ENCODE measurements around the gene SDK1.

Gene SDK1

DNA sequence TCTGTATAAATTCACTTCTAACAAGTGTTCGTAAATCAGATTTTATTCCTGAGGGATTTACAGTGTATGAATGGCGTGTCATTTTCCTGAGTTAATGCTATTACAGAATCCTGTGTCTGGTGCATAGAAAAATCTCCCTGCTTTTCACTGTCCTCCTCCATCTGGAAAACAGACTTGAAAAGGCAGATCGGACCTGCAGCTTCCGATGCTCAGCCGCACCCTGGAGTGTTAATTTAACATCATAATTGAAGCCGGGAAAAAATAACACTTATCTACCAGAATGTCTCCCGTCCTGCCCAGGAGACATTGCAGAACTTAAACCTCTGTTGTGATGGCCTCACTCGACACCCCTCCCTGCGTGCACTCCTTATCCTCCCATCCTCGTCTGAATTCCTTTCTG, 939.0 kb downstream of the SDK1 start:
- no peaks in the 10 kb centered on the region for H3K4me1 ChIP-seq (ENCODE audit: control insufficient read depth, insufficient read depth, low read length, poor library complexity, severe bottlenecking)
- no peak for DNase-seq

DNA sequence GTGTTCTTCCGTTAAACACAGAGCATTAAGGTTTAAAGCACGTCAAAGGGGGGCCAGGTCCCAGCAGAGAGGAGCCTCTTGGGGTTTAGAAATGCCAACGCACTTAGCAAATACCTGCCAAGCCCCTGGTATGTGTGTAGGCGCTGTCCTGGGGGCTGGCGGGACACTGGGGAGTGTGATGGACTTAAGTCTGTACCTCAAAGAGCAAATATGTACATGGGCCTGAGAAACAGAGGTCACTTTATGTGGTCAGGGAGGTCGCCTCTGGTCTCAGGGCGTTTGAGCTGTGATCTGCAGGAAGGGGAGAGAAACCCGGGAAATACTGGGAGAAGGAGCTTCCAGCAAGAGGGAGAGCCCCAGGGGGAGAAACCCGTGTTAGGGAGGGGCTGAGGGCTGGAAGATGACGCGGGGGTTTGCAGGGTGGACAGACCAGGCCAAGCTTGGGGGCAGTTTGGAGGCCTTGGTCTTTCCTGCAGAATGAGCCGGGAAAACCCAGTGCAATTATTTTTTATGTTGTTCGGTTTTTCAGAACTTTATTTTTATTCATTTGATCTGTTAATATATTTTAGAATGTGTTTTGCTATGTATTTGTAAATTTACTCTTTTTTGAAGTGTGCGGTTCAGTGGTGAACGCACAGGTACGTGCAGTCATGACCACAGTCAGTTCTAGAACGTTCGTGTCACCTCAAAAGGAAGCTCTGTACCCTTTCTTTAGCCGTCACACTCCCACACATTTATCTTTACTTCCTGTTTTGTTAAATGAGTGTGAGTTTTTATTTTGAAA, 939.7 kb downstream of the SDK1 start:
- Histone ChIP-seq H3K27ac (ENCODE audit: insufficient read depth, low read length, poor library complexity, severe bottlenecking) (no peak overlapping the region), H3K4me1 (ENCODE audit: control insufficient read depth, insufficient read depth, low read length, poor library complexity, severe bottlenecking) (no peaks in the 10 kb centered on the region), H3K9me3 (ENCODE audit: control insufficient read depth, low read length) (no peaks in the 10 kb centered on the region), H3K36me3 (ENCODE audit: control insufficient read depth, insufficient read depth, low read length) (no peaks in the 10 kb centered on the region), H3K27me3 (replicated peaks; ENCODE audit: control insufficient read depth, insufficient read depth, low read length, poor library complexity, severe bottlenecking) (no peaks in the 10 kb centered on the region), H3K4me3 (ENCODE audit: insufficient read depth, low read depth, low read length, poor library complexity, severe bottlenecking) (no peak overlapping the region)
- DNase-seq, result no peak

More for the DNA sequence above, 939.0 kb downstream of the SDK1 start:
- Histone ChIP-seq H3K27ac (ENCODE audit: insufficient read depth, low read length, poor library complexity, severe bottlenecking) (no peak overlapping the region), H3K36me3 (ENCODE audit: control insufficient read depth, insufficient read depth, low read length) (no peaks in the 10 kb centered on the region), H3K4me3 (ENCODE audit: insufficient read depth, low read depth, low read length, poor library complexity, severe bottlenecking) (no peak overlapping the region), H3K27me3 (replicated peaks; ENCODE audit: control insufficient read depth, insufficient read depth, low read length, poor library complexity, severe bottlenecking) (no peaks in the 10 kb centered on the region), H3K9me3 (ENCODE audit: control insufficient read depth, low read length) (no peaks in the 10 kb centered on the region)

- H3K27me3 ChIP-seq (replicated peaks; ENCODE audit: control insufficient read depth, insufficient read depth, low read length, poor library complexity, severe bottlenecking), result no peaks in the 10 kb centered on the region
- no peaks in the 10 kb centered on the region for H3K36me3 ChIP-seq (ENCODE audit: control insufficient read depth, insufficient read depth, low read length)
- no peak overlapping the region for H3K4me3 ChIP-seq (ENCODE audit: insufficient read depth, low read depth, low read length, poor library complexity, severe bottlenecking)
- no peak for DNase-seq
- no peaks in the 10 kb centered on the region for H3K9me3 ChIP-seq (ENCODE audit: control insufficient read depth, low read length)
- H3K27ac ChIP-seq (ENCODE audit: insufficient read depth, low read length, poor library complexity, severe bottlenecking), result no peak overlapping the region
- no peaks in the 10 kb centered on the region for H3K4me1 ChIP-seq (ENCODE audit: control insufficient read depth, insufficient read depth, low read length, poor library complexity, severe bottlenecking)
These were observed 940.2 kb downstream of the SDK1 start for GRCh38 chr7:4241304-4241612.

GRCh38 chr7:4241791-4242190, 940.7 kb downstream of the SDK1 start:
- Histone ChIP-seq H3K27ac (ENCODE audit: insufficient read depth, low read length, poor library complexity, severe bottlenecking) (no peak overlapping the region), H3K4me3 (ENCODE audit: insufficient read depth, low read depth, low read length, poor library complexity, severe bottlenecking) (no peak overlapping the region), H3K9me3 (ENCODE audit: control insufficient read depth, low read length) (no peaks in the 10 kb centered on the region), H3K4me1 (ENCODE audit: control insufficient read depth, insufficient read depth, low read length, poor library complexity, severe bottlenecking) (no peaks in the 10 kb centered on the region), H3K36me3 (ENCODE audit: control insufficient read depth, insufficient read depth, low read length) (no peaks in the 10 kb centered on the region), H3K27me3 (replicated peaks; ENCODE audit: control insufficient read depth, insufficient read depth, low read length, poor library complexity, severe bottlenecking) (no peaks in the 10 kb centered on the region)
- DNase-seq, result no peak

DNA sequence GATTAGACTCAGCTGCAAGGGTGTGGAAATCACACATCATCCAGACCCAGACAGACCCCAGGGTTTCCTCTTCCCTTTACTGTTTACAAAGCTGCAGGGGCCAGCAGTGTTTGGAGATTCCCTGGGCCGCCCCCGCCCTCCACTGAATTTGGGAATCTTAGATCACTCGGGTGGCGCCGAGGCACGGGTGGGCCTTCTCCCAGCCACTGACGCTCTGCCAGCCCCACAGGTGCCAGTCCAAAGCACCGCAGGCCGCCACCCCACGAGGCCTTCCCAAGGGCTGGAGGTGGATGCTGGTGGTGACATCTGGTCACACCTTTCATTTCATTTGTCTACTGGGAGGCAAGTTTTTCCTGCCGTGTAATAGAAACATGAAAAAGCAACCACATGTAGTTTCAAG, 941.7 kb downstream of the SDK1 start:
- Histone ChIP-seq H3K9me3 (ENCODE audit: control insufficient read depth, low read length) (no peaks in the 10 kb centered on the region), H3K4me1 (ENCODE audit: control insufficient read depth, insufficient read depth, low read length, poor library complexity, severe bottlenecking) (no peaks in the 10 kb centered on the region), H3K36me3 (ENCODE audit: control insufficient read depth, insufficient read depth, low read length) (no peaks in the 10 kb centered on the region), H3K27ac (ENCODE audit: insufficient read depth, low read length, poor library complexity, severe bottlenecking) (no peak overlapping the region), H3K27me3 (replicated peaks; ENCODE audit: control insufficient read depth, insufficient read depth, low read length, poor library complexity, severe bottlenecking) (no peaks in the 10 kb centered on the region), H3K4me3 (ENCODE audit: insufficient read depth, low read depth, low read length, poor library complexity, severe bottlenecking) (no peak overlapping the region)
- DNase-seq, result no peak

DNA sequence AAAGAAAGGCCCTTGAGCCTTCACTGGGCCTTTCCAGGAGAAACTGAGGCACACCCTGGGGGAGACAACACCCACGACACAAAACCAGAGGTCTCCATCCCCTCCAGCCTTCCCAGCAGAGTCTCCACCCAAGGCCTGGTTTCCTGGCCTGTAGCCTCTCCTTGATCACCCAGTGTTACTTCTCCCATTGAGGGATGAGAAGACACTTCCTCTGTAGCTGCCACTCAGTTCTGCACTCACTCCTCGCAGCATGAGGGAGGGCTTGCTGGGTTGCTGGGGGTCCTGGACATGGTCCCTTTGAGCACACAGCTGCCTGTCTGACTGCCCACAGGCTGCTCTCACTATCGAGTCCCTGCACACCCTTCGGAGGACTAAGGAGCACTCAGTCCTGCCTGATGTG, 943.0 kb downstream of the SDK1 start:
- Histone ChIP-seq H3K9me3 (ENCODE audit: control insufficient read depth, low read length) (no peaks in the 10 kb centered on the region), H3K4me3 (ENCODE audit: insufficient read depth, low read depth, low read length, poor library complexity, severe bottlenecking) (no peak overlapping the region), H3K27me3 (replicated peaks; ENCODE audit: control insufficient read depth, insufficient read depth, low read length, poor library complexity, severe bottlenecking) (no peaks in the 10 kb centered on the region), H3K27ac (ENCODE audit: insufficient read depth, low read length, poor library complexity, severe bottlenecking) (no peak overlapping the region), H3K4me1 (ENCODE audit: control insufficient read depth, insufficient read depth, low read length, poor library complexity, severe bottlenecking) (no peaks in the 10 kb centered on the region), H3K36me3 (ENCODE audit: control insufficient read depth, insufficient read depth, low read length) (no peaks in the 10 kb centered on the region)
- no peak for DNase-seq

DNA sequence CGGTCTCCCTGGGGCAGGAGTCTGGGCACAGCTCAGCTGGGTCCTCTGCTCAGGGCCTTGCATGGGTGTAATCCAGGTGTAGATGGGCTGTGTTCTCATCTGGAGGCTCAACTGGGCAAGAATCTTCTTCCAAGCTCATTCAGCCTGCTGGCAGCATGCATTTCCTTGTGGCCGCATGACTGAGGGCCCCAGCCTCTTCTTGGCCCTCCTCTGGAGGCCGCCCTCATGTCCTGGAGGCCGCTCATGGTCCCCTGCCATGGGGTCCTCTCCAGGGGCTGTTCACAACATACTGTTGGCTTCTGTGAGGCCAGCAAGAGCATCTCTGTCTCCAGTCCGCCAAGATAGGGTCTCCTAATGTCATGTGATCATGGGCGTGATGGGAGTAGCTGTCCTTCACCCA, 943.6 kb downstream of the SDK1 start:
- no peak for DNase-seq
- no peak overlapping the region for H3K4me3 ChIP-seq (ENCODE audit: insufficient read depth, low read depth, low read length, poor library complexity, severe bottlenecking)
- no peaks in the 10 kb centered on the region for H3K27me3 ChIP-seq (replicated peaks; ENCODE audit: control insufficient read depth, insufficient read depth, low read length, poor library complexity, severe bottlenecking)
- H3K4me1 ChIP-seq (ENCODE audit: control insufficient read depth, insufficient read depth, low read length, poor library complexity, severe bottlenecking), result no peaks in the 10 kb centered on the region
- H3K27ac ChIP-seq (ENCODE audit: insufficient read depth, low read length, poor library complexity, severe bottlenecking), result no peak overlapping the region
- H3K9me3 ChIP-seq (ENCODE audit: control insufficient read depth, low read length), result no peaks in the 10 kb centered on the region
- no peaks in the 10 kb centered on the region for H3K36me3 ChIP-seq (ENCODE audit: control insufficient read depth, insufficient read depth, low read length)

- H3K27me3 ChIP-seq (replicated peaks; ENCODE audit: control insufficient read depth, insufficient read depth, low read length, poor library complexity, severe bottlenecking), result no peaks in the 10 kb centered on the region
- no peaks in the 10 kb centered on the region for H3K4me1 ChIP-seq (ENCODE audit: control insufficient read depth, insufficient read depth, low read length, poor library complexity, severe bottlenecking)
- no peak for DNase-seq
- H3K36me3 ChIP-seq (ENCODE audit: control insufficient read depth, insufficient read depth, low read length), result no peaks in the 10 kb centered on the region
- no peaks in the 10 kb centered on the region for H3K9me3 ChIP-seq (ENCODE audit: control insufficient read depth, low read length)
- no peak overlapping the region for H3K27ac ChIP-seq (ENCODE audit: insufficient read depth, low read length, poor library complexity, severe bottlenecking)
- H3K4me3 ChIP-seq (ENCODE audit: insufficient read depth, low read depth, low read length, poor library complexity, severe bottlenecking), result no peak overlapping the region
These were observed 944.2 kb downstream of the SDK1 start for GRCh38 chr7:4245135-4245865.

DNA sequence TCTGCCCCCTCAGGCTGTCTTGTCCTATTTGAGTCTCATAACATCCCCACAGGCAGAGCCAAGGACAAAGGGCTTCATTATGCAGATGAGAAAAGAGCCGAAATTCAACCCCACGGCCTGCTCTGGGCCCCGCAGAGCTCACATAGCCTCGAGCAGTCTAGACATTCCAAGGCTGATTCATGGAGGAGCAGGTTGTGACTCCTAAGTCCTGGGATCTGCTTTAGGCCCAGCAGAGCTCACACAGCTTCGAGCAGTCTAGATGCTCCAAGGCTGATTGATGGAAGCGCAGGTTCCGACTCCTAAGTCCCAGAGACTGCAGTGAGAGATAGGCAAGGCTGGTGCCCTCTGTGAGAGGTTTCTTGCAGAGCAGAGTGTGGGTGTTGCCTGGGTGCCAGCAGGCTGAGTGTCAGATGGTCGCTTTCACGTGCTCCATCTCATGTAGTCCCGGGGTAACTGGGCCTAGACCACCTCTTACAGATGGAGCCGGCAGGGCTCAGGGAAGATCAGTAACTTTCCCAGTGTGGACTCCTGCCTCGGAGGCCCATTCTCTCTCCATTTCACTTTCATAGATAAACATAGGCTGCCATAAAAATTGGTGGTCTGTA, 944.9 kb downstream of the SDK1 start:
- no peaks in the 10 kb centered on the region for H3K9me3 ChIP-seq (ENCODE audit: control insufficient read depth, low read length)
- H3K4me3 ChIP-seq (ENCODE audit: insufficient read depth, low read depth, low read length, poor library complexity, severe bottlenecking), result no peak overlapping the region
- H3K27me3 ChIP-seq (replicated peaks; ENCODE audit: control insufficient read depth, insufficient read depth, low read length, poor library complexity, severe bottlenecking), result no peaks in the 10 kb centered on the region
- no peak for DNase-seq
- no peak overlapping the region for H3K27ac ChIP-seq (ENCODE audit: insufficient read depth, low read length, poor library complexity, severe bottlenecking)
- H3K36me3 ChIP-seq (ENCODE audit: control insufficient read depth, insufficient read depth, low read length), result no peaks in the 10 kb centered on the region
- no peaks in the 10 kb centered on the region for H3K4me1 ChIP-seq (ENCODE audit: control insufficient read depth, insufficient read depth, low read length, poor library complexity, severe bottlenecking)

DNA sequence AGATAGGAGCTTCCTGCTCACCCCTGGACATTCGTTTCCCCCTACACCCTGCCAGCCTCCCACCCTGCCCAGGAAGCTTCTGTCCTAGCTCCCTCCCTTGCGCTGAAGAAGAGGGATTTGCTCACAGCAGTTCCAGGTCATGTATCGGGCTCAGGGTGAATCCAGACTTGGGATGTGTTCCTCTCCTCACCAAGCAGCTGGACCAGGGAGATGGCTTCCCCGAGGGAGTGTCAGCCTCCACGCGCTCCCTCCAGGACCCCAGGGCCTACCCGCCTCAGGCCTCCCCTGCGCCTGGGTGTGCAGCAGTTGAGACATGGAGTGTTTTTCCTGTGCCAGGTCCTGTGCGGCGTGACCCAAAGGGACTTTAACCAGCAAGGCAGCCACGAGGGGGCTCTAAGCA, 945.5 kb downstream of the SDK1 start:
- Histone ChIP-seq H3K27me3 (replicated peaks; ENCODE audit: control insufficient read depth, insufficient read depth, low read length, poor library complexity, severe bottlenecking) (no peaks in the 10 kb centered on the region), H3K4me3 (ENCODE audit: insufficient read depth, low read depth, low read length, poor library complexity, severe bottlenecking) (no peak overlapping the region), H3K4me1 (ENCODE audit: control insufficient read depth, insufficient read depth, low read length, poor library complexity, severe bottlenecking) (no peaks in the 10 kb centered on the region), H3K36me3 (ENCODE audit: control insufficient read depth, insufficient read depth, low read length) (no peaks in the 10 kb centered on the region), H3K27ac (ENCODE audit: insufficient read depth, low read length, poor library complexity, severe bottlenecking) (no peak overlapping the region), H3K9me3 (ENCODE audit: control insufficient read depth, low read length) (peaks cover under 1% of the 10 kb centered on the region)
- DNase-seq, result no peak

Data from effector memory CD4-positive, alpha-beta T cell (primary cell).